ENCODE measurements around the gene TRMT2A.

The TRMT2A gene

DNA sequence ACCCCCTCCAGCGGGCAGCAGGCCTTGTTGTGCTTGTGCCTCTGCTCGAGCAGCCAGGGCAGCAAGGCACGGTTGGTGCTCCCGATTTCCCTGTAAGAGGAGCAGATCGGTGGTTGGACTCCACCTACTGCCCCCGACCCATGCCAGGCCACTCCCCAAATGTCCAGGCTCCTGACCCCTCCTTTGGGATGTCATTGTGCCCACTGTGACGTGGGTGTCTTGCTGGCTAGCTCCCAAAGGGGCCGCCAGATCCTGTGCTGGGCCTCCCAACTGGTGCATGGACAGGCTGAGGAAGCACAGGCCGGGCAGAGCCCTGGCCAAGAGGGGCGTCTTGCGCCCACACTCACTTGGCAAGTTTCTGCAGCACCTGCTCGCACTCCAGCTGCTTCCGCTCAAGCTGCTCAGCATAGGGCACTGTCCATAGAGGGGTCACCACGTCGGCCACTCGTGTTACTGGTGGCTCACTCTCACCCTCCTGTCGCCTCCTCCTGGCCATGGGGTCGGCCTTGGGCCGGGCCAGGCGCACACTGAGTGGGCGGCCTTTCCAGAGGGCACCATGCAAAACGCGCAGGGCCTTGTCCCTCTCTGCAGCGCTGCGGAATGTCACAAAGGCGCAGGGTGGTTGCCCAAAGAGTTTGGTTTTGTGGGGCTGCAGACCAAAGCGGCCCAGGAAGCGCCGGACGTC lies 1.2 kb downstream of the TRMT2A start, which contains the start of gene RANBP1:
RANBP1 (plus strand) TSS at position 414 of the 685 bp plus-strand sequence; CDS start at position 495, 81 bp downstream.
- DNase-seq: no peak

- no peak for DNase-seq
Measured at GRCh38 chr22:20114506-20115475, 2.2 kb downstream of the TRMT2A start.

GRCh38 chr22:20113551-20114310 lies 3.3 kb downstream of the TRMT2A start:
- no peak for DNase-seq

DNA sequence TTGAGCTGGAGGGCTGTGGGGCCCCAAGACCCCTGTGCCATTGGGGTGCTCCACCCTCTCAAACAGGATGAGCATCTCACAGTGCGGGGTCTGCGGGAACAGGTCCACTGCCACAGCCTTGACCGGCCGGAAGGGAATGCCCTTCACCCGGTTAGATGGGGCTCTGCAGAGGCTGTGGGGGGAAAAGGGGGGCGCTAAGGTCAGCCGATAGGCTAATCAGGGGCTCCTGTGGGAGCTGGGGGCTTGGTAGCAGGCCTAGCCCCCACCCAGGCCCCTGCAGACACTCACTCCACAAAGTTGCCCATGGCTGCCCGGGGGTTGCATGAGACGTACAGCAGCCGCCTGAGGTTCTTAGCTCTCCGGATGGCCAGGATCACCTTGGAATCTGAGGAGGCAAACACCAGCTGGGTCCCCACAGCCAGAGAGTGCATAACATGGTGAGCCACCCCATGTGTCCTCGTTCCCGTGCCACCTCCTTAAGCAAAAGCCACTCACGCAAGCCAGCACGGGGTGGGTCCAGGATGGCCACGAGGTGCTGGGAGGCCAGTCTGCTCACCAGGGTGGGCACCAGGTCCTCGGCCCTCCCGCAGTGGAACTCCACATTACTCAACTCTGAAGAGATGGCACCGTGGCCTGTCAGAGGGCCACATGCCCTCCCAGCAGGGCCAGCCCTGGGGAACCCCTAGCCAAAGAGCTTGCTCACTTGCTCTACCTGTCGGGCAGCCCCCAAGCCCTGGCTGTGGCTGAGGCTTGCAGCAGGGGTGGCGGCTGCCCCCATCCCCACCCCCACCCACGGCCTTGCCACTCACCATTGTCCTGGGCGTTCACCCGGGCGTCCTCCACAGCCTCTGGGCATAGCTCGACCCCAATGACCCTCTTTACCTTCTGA lies 4.2 kb downstream of the TRMT2A start:
- DNase-seq: no peak

DNA sequence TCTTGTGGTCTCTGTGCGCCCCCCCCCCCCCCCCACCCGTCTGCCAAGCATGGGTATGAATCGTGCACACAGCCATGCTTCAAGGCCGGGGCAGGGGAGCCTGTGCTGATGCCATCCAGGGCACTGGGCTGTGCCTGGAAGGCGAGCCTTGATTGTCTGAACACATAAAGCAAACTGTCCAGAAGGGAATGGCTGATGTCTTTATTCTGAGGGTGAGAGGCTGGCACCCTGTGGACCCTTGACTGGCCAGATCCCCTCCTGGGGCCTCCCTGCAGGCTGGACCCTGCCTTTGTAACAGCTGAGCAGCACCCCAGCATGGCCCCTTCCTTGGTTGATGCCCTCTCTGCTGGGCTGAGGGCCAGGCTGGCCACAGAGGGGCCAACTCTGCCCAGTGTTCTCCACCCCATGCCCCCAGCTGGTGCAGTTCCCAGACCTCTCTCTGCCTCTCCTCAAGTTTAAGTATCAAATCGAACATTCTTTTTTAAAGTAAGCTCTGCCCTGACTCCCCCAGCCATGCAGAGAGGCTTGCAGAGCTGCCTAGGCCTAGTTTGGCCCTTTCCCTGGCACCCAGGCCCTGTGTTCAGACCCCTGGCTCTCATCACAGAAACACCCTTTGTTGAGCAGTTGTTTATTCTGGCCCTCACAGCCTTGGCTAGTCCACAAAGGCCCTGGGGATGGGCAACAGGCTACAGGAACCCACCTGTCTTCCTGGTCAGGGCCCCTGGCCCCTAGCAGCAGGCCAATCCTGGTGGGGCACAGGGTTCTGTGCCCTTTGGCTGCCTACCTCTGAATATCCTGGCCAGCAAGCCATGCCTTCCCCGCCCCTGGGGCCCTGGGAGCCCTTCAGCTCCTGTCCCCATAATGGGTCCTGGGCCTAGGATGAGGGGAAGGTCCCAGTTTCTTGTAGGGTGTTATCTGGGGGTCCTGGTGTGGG lies 5.1 kb downstream of the TRMT2A start:
- no peak for DNase-seq

GRCh38 chr22:20111045-20111688 lies 5.9 kb downstream of the TRMT2A start:
- peak; percentile 13 for DNase-seq

- DNase-seq: no peak
Measured at GRCh38 chr22:20110359-20110985, 6.6 kb downstream of the TRMT2A start.

GRCh38 chr22:20109411-20110358 lies 7.3 kb downstream of the TRMT2A start:
- DNase-seq: no peak

GRCh38 chr22:20108757-20109230 lies 8.2 kb downstream of the TRMT2A start:
- no peak for DNase-seq

- no peak for DNase-seq
Measured at GRCh38 chr22:20107951-20108756, 8.9 kb downstream of the TRMT2A start.

- DNase-seq: no peak
Measured at GRCh38 chr22:20107471-20107901, 9.5 kb downstream of the TRMT2A start.

DNA sequence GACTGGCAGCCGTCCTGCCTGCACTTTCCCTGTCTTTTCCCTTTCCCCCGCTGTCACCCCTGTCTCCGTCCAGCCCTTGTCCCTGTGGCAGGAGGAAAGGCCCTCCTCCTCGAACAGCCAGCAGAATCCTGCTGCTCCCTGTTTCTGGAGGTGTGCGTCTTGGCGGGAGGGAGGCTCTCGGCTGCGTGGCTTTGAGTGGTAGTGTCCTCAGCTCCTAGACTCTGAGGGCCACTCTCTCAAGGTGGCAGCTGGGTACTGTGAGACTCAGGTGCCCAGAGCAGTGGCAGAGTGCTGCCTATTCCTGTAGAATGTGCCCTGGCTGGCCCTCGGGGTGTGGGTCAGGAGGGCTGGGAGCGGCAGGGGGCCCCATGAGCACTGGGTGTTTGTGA lies 10.2 kb downstream of the TRMT2A start:
- no peak for DNase-seq

DNA sequence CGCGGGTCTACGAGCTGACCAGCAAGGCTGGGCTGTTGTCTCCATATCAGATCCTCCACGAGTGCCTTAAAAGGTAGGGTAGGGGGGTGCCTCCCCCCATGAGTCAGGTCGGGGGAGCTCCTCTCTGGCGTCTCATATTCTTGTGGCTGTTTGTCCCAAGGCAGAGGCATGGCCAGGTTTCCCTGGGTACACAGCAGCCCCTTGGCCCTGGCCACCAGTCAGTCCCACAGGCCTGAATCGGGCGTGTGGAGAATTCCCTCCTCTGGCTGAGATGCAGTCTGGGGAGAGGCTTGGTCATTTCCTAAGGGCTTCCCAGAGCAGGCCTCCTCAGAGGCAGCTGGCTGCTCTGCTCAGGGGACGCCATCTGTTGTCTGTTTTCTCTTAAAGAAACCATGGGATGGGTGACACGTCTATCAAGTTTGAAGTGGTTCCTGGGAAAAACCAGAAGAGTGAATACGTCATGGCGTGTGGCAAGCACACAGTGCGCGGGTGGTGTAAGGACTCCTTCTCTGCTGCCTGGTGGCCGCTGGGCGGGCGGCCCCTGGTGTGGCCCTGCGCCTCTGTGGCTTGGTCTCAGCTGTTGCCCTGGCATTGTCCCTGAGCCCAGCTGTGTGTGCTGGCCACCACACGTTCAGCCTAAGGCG lies 10.7 kb downstream of the TRMT2A start:
- no peak for DNase-seq

DNA sequence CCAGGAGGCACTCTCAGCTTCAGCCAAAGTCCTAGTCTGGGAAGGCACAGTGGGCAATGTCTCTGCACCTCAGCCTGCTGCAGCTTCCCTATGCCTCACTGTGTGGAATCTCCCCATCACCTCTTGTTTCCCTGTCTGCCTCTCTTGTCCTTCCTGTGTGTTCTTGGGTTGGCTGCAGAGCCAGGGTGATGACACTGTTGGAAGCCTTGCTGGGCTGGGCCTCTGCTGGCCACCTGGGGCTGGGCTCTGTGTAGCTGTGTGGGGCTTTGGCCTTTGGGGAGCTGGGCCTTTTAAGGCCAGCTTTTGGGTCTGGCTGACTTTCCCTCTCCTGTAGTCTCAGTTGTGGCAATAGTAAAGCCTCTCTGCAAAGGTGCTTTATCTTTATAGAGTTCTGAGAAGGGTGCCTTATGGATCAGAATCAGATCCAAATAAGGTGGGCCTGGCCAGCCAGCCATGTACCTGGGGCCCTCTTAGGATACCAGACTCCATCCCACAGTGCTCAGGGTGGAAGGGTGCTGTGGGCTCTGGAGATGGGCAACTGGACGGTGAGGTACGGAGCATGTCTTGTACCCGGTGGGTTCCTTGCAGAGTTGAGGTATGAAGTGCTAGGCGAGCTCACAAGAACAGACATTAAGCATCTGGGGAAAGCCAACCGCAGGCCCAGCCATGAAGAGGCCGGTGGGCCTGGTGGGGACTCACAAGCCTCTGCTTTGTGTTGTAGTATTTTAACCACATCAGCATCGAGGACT lies 11.4 kb downstream of the TRMT2A start:
- no peak for DNase-seq

DNA sequence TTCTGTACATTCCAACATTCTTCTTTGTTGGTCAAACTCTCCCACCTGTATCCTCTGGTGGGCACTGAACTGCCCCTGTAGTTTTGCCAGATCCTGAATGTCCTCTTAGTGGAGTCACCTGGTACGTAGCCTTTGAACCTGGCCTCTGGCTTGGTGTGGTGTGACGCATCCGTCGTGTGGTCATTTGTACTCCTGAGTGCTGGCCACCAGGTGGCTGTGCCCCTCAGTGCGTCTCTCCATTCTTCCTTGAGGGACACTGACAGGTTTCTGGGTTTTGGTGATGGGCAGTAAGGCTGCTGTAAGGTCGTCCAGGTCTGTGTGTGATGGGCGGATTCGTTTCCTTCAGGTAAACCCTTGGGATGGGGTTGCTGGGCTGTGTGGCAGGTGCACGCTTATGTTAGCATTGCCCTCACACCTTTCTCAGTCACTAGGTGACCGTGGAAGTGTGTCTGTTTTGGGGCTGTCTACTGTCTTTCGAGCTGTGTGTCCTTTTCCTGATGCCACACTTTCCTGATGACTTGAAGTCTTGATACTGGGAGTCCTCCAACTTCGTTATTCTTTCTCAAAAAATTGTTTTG lies 14.7 kb downstream of the TRMT2A start:
- DNase-seq: no peak

- DNase-seq: no peak
Measured at GRCh38 chr22:20101638-20102037, 15.4 kb downstream of the TRMT2A start.
